ENCODE data around the gene KCTD2. TPM values are rescaled to one million over a fixed set of nuclear protein-coding genes. Genes with fewer than 3 reads are reported as not detected.

The KCTD2 gene
- total and polyA plus RNA-seq, 2 of the 13 experiments (the other 11 are each of a cell fraction or from before 2014, with no cell fraction given), result 28.3 to 32.6 TPM

GRCh38 chr17:75061055-75061438, 14.0 kb downstream of the KCTD2 start (continued):
- TF ChIP-seq ZBTB44 (CRISPR knock-in tag; IDR thresholded peaks at IDR 0.05), result no peak
- TF ChIP-seq ZNF280D (CRISPR knock-in tag; IDR thresholded peaks at IDR 0.05), result no peak
- no peak for TF ChIP-seq ZNF282 (IDR thresholded peaks at IDR 0.05; ENCODE audit: partially characterized antibody)
- TF ChIP-seq AKNA (CRISPR knock-in tag; IDR thresholded peaks at IDR 0.05; ENCODE audit: borderline replicate concordance), result no peak
- no peak for TF ChIP-seq NFE2L2 (IDR thresholded peaks at IDR 0.05; ENCODE audit: low read length)
- TF ChIP-seq ZNF780A (CRISPR knock-in tag; IDR thresholded peaks at IDR 0.05), result no peak
- no peak for TF ChIP-seq GMEB2 (CRISPR knock-in tag; IDR thresholded peaks at IDR 0.05; ENCODE audit: low read depth)
- no peak for TF ChIP-seq RELA (CRISPR knock-in tag; IDR thresholded peaks at IDR 0.05)
- TF ChIP-seq HDAC6 (IDR thresholded peaks at IDR 0.05; ENCODE audit: low read depth, low read length), result no peak
- TF ChIP-seq MXI1 (IDR thresholded peaks at IDR 0.05; ENCODE audit: borderline replicate concordance, low read depth, low read length), result no peak
- no peak for TF ChIP-seq ZNF512B (CRISPR knock-in tag; IDR thresholded peaks at IDR 0.05; ENCODE audit: borderline replicate concordance)
- no peak for TF ChIP-seq HNRNPL (IDR thresholded peaks at IDR 0.05; ENCODE audit: low read depth, low read length)

Data from HepG2 (cell line).